NB4 (cell line): ENCODE data around the gene TSC1.

Source experiments
- CTCF ChIP-seq: IDR thresholded peaks from one replicate; pipeline ENCODE4 v1.5.1; 2012; ENCODE audit warnings: low read depth, low read length
- MAX ChIP-seq: IDR thresholded peaks from 2 replicates; pipeline ENCODE4 v1.6.1; 2011; ENCODE audit warnings: low read depth, low read length
- MYC ChIP-seq: IDR thresholded peaks from 2 replicates; pipeline ENCODE4 v1.6.1; 2011; ENCODE audit warnings: low read depth, low read length
- POLR2A ChIP-seq: IDR thresholded peaks from 2 replicates; pipeline ENCODE4 v1.6.1; 2011; ENCODE audit warnings: mild to moderate bottlenecking; ENCODE audit not compliant: insufficient read length; ENCODE audit errors: extremely low read depth

GRCh38 chr9:132975961-132976360, 31.5 kb upstream of the TSC1 start:
- TF ChIP-seq CTCF, result no peak
- no peak for TF ChIP-seq POLR2A
- TF ChIP-seq MAX, result no peak
- TF ChIP-seq MYC, result no peak
